ENCODE measurements around the gene KRT81.

Gene KRT81

DNA sequence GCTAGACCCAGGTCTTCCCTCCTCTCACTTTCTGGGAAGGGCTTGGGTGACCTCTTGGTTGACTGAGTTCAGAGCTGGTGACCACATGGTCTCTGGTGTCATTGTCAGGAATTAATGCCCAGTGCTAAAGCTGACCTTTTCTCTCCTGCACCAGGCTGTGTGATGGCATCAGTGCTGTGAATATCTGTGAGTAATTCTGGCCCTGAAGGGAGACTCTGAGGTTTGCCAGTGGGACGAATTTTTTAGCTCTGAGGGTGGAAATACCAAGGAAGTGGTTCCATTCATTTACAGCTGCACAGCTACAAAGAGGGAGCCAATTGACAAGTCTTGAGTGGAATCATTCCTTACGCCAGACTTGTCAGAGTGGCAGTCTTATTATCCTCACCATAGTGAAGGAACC is 23.1 kb downstream of the KRT81 start:
- Histone ChIP-seq H3K27ac (ENCODE audit: low read length, poor library complexity, severe bottlenecking) (no peak overlapping the region), H4K91ac (ENCODE audit: low read length) (no peak overlapping the region), H2AK5ac (ENCODE audit: low read length, severe bottlenecking) (no peak overlapping the region), H2BK5ac (ENCODE audit: low read depth, low read length, poor library complexity, severe bottlenecking) (no peak overlapping the region), H2BK15ac (ENCODE audit: low read depth, poor library complexity, severe bottlenecking) (no peak overlapping the region), H3K4me2 (ENCODE audit: low read length, poor library complexity, severe bottlenecking) (no peak overlapping the region), H3K9ac (ENCODE audit: low read length) (no peak overlapping the region), H3K79me1 (replicated peaks; ENCODE audit: low read length, poor library complexity, severe bottlenecking) (no peaks in the 10 kb centered on the region), H3K4ac (ENCODE audit: low read depth in 1 of 2, low read length in 2 of 2) (no peak overlapping the region), H2BK12ac (ENCODE audit: low read length in 2 of 2) (no peak overlapping the region), H3K9me3 (ENCODE audit: control insufficient read depth, low read length) (no peaks in the 10 kb centered on the region), H3K4me1 (ENCODE audit: control insufficient read depth, insufficient read depth, low read depth, low read length) (no peaks in the 10 kb centered on the region), H3K4me3 (ENCODE audit: insufficient read depth in 1 of 2, low read depth in 1 of 2, low read length in 2 of 2) (no peak overlapping the region), H2AFZ (ENCODE audit: low read depth, low read length) (no peak overlapping the region), H3K14ac (ENCODE audit: low read length in 2 of 2) (no peak overlapping the region), H3K18ac (ENCODE audit: low read depth in 1 of 2, low read length in 2 of 2) (no peak overlapping the region), H4K8ac (ENCODE audit: low read length) (no peak overlapping the region), H3K27me3 (ENCODE audit: control insufficient read depth in 1 of 2, insufficient read depth in 1 of 2, low read length in 2 of 2) (peaks cover 7 to 29% of the 10 kb centered on the region in 2 experiments), H2BK120ac (ENCODE audit: low read depth, low read length) (no peak overlapping the region), H3K36me3 (ENCODE audit: control insufficient read depth in 1 of 2, insufficient read depth in 2 of 2, low read depth in 1 of 2, low read length in 2 of 2) (peaks cover 0 to 4% of the 10 kb centered on the region in 2 experiments), H3K23ac (ENCODE audit: low read length in 2 of 2) (no peak overlapping the region)
- DNase-seq = no peak
- 28% methylated on average over 1 of the region's 2 CpGs for WGBS

DNA sequence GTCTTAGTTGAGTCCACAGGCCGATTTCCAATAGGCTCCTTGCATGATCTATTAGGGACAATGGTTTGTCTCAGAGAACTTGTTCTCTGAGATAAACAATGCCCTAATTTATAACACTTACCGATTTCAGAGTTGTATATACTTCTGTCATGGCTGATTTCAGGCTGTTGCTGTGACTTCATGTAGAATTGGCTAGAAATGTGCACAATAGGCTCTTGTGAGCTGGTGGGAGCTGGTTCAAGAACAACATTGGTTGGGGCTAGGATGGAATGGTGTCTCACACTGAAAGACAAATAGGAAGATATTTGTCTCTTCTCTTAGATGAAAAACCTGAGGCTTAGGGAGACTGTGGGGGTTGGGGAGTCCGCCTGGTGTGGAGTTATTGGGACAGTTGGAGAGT is 23.6 kb downstream of the KRT81 start:
- H3K27ac ChIP-seq (ENCODE audit: low read length, poor library complexity, severe bottlenecking) = no peak overlapping the region
- no peak overlapping the region for H2BK12ac ChIP-seq (ENCODE audit: low read length in 2 of 2)
- no peaks in the 10 kb centered on the region for H3K9me3 ChIP-seq (ENCODE audit: control insufficient read depth, low read length)
- 81% methylated on average over 3 of the region's 3 CpGs for WGBS
- H3K4me1 ChIP-seq (ENCODE audit: control insufficient read depth, insufficient read depth, low read depth, low read length) = no peaks in the 10 kb centered on the region
- H4K91ac ChIP-seq (ENCODE audit: low read length) = no peak overlapping the region
- H3K27me3 ChIP-seq (ENCODE audit: control insufficient read depth in 1 of 2, insufficient read depth in 1 of 2, low read length in 2 of 2) = peaks cover 7 to 34% of the 10 kb centered on the region in 2 experiments
- no peak overlapping the region for H3K4me3 ChIP-seq (ENCODE audit: insufficient read depth in 1 of 2, low read depth in 1 of 2, low read length in 2 of 2)
- H3K14ac ChIP-seq (ENCODE audit: low read length in 2 of 2) = no peak overlapping the region
- no peak overlapping the region for H3K4ac ChIP-seq (ENCODE audit: low read depth in 1 of 2, low read length in 2 of 2)
- H2BK15ac ChIP-seq (ENCODE audit: low read depth, poor library complexity, severe bottlenecking) = no peak overlapping the region
- H3K9ac ChIP-seq (ENCODE audit: low read length) = no peak overlapping the region
- no peak overlapping the region for H4K8ac ChIP-seq (ENCODE audit: low read length)
- H3K4me2 ChIP-seq (ENCODE audit: low read length, poor library complexity, severe bottlenecking) = no peak overlapping the region
- no peak overlapping the region for H2AK5ac ChIP-seq (ENCODE audit: low read length, severe bottlenecking)
- no peak for DNase-seq
- H3K18ac ChIP-seq (ENCODE audit: low read depth in 1 of 2, low read length in 2 of 2) = no peak overlapping the region
- no peak overlapping the region for H2BK5ac ChIP-seq (ENCODE audit: low read depth, low read length, poor library complexity, severe bottlenecking)
- H3K36me3 ChIP-seq (ENCODE audit: control insufficient read depth in 1 of 2, insufficient read depth in 2 of 2, low read depth in 1 of 2, low read length in 2 of 2) = peaks cover 0 to 4% of the 10 kb centered on the region in 2 experiments
- no peak overlapping the region for H2AFZ ChIP-seq (ENCODE audit: low read depth, low read length)
- H2BK120ac ChIP-seq (ENCODE audit: low read depth, low read length) = no peak overlapping the region
- no peak overlapping the region for H3K23ac ChIP-seq (ENCODE audit: low read length in 2 of 2)
- H3K79me1 ChIP-seq (replicated peaks; ENCODE audit: low read length, poor library complexity, severe bottlenecking) = no peaks in the 10 kb centered on the region

DNA sequence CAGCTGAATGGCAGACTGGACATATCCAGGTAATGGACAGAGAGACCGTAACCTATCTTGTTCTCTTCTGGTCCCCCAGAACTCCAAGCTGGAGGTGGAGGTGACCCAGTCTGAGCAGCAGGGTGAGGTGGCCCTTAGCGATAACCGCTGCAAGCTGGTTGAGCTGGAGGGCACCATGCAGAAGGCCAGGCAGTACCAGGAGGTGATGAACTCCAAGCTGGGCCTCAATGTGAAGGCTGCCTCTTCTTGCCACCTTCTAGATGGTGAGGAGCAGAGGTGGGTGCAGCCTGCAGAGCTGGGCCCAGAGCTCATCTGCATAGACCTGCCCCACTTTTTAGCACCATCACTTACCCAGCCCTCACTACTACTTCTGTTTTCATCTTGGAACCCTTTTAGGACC is 24.1 kb downstream of the KRT81 start:
- Histone ChIP-seq H3K18ac (ENCODE audit: low read depth in 1 of 2, low read length in 2 of 2) (no peak overlapping the region), H3K4me3 (ENCODE audit: insufficient read depth in 1 of 2, low read depth in 1 of 2, low read length in 2 of 2) (no peak overlapping the region), H2AFZ (ENCODE audit: low read depth, low read length) (no peak overlapping the region), H2BK12ac (ENCODE audit: low read length in 2 of 2) (no peak overlapping the region), H3K4me2 (ENCODE audit: low read length, poor library complexity, severe bottlenecking) (no peak overlapping the region), H2BK5ac (ENCODE audit: low read depth, low read length, poor library complexity, severe bottlenecking) (no peak overlapping the region), H4K91ac (ENCODE audit: low read length) (no peak overlapping the region), H3K14ac (ENCODE audit: low read length in 2 of 2) (no peak overlapping the region), H3K9me3 (ENCODE audit: control insufficient read depth, low read length) (no peaks in the 10 kb centered on the region), H3K27ac (ENCODE audit: low read length, poor library complexity, severe bottlenecking) (no peak overlapping the region), H3K79me1 (replicated peaks; ENCODE audit: low read length, poor library complexity, severe bottlenecking) (no peaks in the 10 kb centered on the region), H2BK15ac (ENCODE audit: low read depth, poor library complexity, severe bottlenecking) (no peak overlapping the region), H2AK5ac (ENCODE audit: low read length, severe bottlenecking) (no peak overlapping the region), H3K4ac (ENCODE audit: low read depth in 1 of 2, low read length in 2 of 2) (no peak overlapping the region), H3K36me3 (ENCODE audit: control insufficient read depth in 1 of 2, insufficient read depth in 2 of 2, low read depth in 1 of 2, low read length in 2 of 2) (peaks cover 0 to 4% of the 10 kb centered on the region in 2 experiments), H3K4me1 (ENCODE audit: control insufficient read depth, insufficient read depth, low read depth, low read length) (peaks cover under 1% of the 10 kb centered on the region), H2BK120ac (ENCODE audit: low read depth, low read length) (no peak overlapping the region), H3K27me3 (ENCODE audit: control insufficient read depth in 1 of 2, insufficient read depth in 1 of 2, low read length in 2 of 2) (peaks cover 7 to 38% of the 10 kb centered on the region in 2 experiments), H4K8ac (ENCODE audit: low read length) (no peak overlapping the region), H3K23ac (ENCODE audit: low read length in 2 of 2) (no peak overlapping the region), H3K9ac (ENCODE audit: low read length) (no peak overlapping the region)
- WGBS = 86% methylated on average over 3 of the region's 3 CpGs
- no peak for DNase-seq

DNA sequence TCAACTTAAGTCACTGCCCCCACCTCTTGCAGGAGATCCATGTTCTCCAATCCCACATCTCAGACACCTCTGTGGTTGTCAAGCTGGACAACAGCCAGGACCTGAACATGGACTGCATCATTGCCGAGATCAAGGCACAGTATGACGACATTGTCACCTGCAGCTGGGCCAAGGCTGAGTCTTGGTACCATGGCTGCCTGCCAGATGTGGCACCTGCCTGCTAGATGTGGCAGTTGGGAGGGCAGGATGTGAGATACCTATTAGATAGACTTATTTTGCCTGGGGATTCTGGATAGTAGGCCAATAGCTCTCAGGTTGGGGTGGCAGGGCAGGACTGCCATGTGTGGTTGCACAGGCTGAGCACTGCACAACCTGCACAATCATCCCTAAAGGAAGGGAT is 24.8 kb downstream of the KRT81 start:
- Histone ChIP-seq H4K91ac (ENCODE audit: low read length) (no peak overlapping the region), H2BK12ac (ENCODE audit: low read length in 2 of 2) (no peak overlapping the region), H3K14ac (ENCODE audit: low read length in 2 of 2) (no peak overlapping the region), H2AFZ (ENCODE audit: low read depth, low read length) (no peak overlapping the region), H3K36me3 (ENCODE audit: control insufficient read depth in 1 of 2, insufficient read depth in 2 of 2, low read depth in 1 of 2, low read length in 2 of 2) (peaks cover 0 to 4% of the 10 kb centered on the region in 2 experiments), H3K23ac (ENCODE audit: low read length in 2 of 2) (no peak overlapping the region), H3K4ac (ENCODE audit: low read depth in 1 of 2, low read length in 2 of 2) (peak overlapping the region in 1 of 2 experiments; percentile 53), H3K27me3 (ENCODE audit: control insufficient read depth in 1 of 2, insufficient read depth in 1 of 2, low read length in 2 of 2) (peaks cover 7 to 46% of the 10 kb centered on the region in 2 experiments), H3K4me3 (ENCODE audit: insufficient read depth in 1 of 2, low read depth in 1 of 2, low read length in 2 of 2) (no peak overlapping the region), H3K4me1 (ENCODE audit: control insufficient read depth, insufficient read depth, low read depth, low read length) (peaks cover 2% of the 10 kb centered on the region), H3K79me1 (replicated peaks; ENCODE audit: low read length, poor library complexity, severe bottlenecking) (no peaks in the 10 kb centered on the region), H2BK5ac (ENCODE audit: low read depth, low read length, poor library complexity, severe bottlenecking) (no peak overlapping the region), H3K4me2 (ENCODE audit: low read length, poor library complexity, severe bottlenecking) (no peak overlapping the region), H3K18ac (ENCODE audit: low read depth in 1 of 2, low read length in 2 of 2) (no peak overlapping the region), H3K27ac (ENCODE audit: low read length, poor library complexity, severe bottlenecking) (no peak overlapping the region), H3K9ac (ENCODE audit: low read length) (no peak overlapping the region), H2AK5ac (ENCODE audit: low read length, severe bottlenecking) (no peak overlapping the region), H4K8ac (ENCODE audit: low read length) (no peak overlapping the region), H3K9me3 (ENCODE audit: control insufficient read depth, low read length) (no peaks in the 10 kb centered on the region), H2BK120ac (ENCODE audit: low read depth, low read length) (no peak overlapping the region), H2BK15ac (ENCODE audit: low read depth, poor library complexity, severe bottlenecking) (no peak overlapping the region)
- no peak for DNase-seq
- WGBS = 80% methylated on average over 2 of the region's 2 CpGs
